T-helper 17 cell (primary cell): ENCODE data around the gene NLRP13. TPM values are rescaled to one million over a fixed set of nuclear protein-coding genes. Genes with fewer than 3 reads are reported as not detected.

ENCODE experiments used
- ATAC-seq: fragments of 150-1000 bp; cut with Tn5 transposase; 2 replicates; pipeline ENCODE4 v1.10.0; 2021; ENCODE audit warnings: mild to moderate bottlenecking, moderate library complexity
- DNase-seq, 3 donors: peaks; one replicate each; pipeline versions ENCODE4 v3.0.0 to v3.0.0-alpha.2; 2020 to 2021
- H3K9me3 ChIP-seq: one replicate; pipeline ENCODE4 v1.7.0; 2013; ENCODE audit warnings: low read length, mild to moderate bottlenecking; ENCODE audit not compliant: control insufficient read depth, poor library complexity, severe bottlenecking
- H3K27ac Mint-ChIP-seq: one replicate; pipeline ENCODE4 v1.8.0; 2022; ENCODE audit warnings: mild to moderate bottlenecking, moderate library complexity, mixed read lengths
- H3K27me3 Mint-ChIP-seq: one replicate; pipeline ENCODE4 v1.8.0; 2022; ENCODE audit warnings: mixed read lengths
- H3K36me3 Mint-ChIP-seq: one replicate; pipeline ENCODE4 v1.8.0; 2022; ENCODE audit warnings: low read depth, mixed read lengths
- H3K4me1 Mint-ChIP-seq: one replicate; pipeline ENCODE4 v1.8.0; 2022; ENCODE audit warnings: mild to moderate bottlenecking, mixed read lengths
- H3K4me3 Mint-ChIP-seq: one replicate; pipeline ENCODE4 v1.8.0; 2022; ENCODE audit warnings: mild to moderate bottlenecking, moderate library complexity, mixed read lengths
- total RNA-seq, 4 donors: library from RNA in 2 of 4; stranded (reverse) in 2 of 4; gene quantifications; one replicate each; pipeline ENCODE4 v1.2.3 and lab custom pipeline; 2022 to 2026

Gene NLRP13
- total RNA-seq, 2 donors from 2014 or later, result not detected

DNA sequence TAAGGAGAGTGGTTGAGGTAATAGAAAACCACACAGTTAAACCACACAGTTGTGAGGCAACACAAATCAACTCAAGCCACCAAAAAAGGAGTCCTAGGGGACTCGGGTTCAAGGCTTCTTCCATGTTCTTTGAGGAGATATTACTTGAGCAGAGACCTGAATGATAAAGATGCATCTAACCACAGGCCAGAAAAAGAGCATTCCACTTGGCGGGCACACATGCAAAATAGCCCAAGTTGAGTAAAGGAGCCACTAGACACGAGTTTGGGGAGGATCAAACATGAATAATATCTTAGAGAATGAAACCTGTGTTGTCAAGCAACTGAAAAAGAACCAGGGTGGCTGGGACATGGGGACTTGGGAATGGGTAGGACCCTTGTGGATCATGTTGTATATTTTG is 65.6 kb downstream of the NLRP13 start:
- H3K9me3 ChIP-seq, result no peaks in the 10 kb centered on the region
- no peak for DNase-seq
- no peaks in the 10 kb centered on the region for H3K4me1 Mint-ChIP-seq
- no peaks in the 10 kb centered on the region for H3K27me3 Mint-ChIP-seq
- H3K4me3 Mint-ChIP-seq, result no peak overlapping the region
- H3K27ac Mint-ChIP-seq, result no peak overlapping the region
- no peak for ATAC-seq
- H3K36me3 Mint-ChIP-seq, result no peaks in the 10 kb centered on the region

- no peaks in the 10 kb centered on the region for H3K4me1 Mint-ChIP-seq
- DNase-seq, result no peak
Observed at GRCh38 chr19:55858969-55859368, 73.2 kb downstream of the NLRP13 start.

DNA sequence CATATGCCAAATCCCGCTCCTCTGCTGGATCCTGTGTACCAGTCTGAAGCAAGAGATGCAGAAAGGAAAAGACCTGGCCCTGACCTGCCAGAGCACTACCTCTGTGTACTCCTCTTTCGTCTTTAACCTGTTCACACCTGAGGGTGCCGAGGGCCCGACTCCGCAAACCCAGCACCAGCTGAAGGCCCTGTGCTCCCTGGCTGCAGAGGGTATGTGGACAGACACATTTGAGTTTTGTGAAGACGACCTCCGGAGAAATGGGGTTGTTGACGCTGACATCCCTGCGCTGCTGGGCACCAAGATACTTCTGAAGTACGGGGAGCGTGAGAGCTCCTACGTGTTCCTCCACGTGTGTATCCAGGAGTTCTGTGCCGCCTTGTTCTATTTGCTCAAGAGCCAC is 73.7 kb downstream of the NLRP13 start:
- H3K9me3 ChIP-seq, result no peaks in the 10 kb centered on the region
- H3K27ac Mint-ChIP-seq, result no peak overlapping the region
- DNase-seq, result no peak
- no peaks in the 10 kb centered on the region for H3K27me3 Mint-ChIP-seq
- no peaks in the 10 kb centered on the region for H3K36me3 Mint-ChIP-seq
- no peak for ATAC-seq
- no peaks in the 10 kb centered on the region for H3K4me1 Mint-ChIP-seq
- H3K4me3 Mint-ChIP-seq, result no peak overlapping the region

More at GRCh38 chr19:55858969-55859368, 73.2 kb downstream of the NLRP13 start:
- H3K4me3 Mint-ChIP-seq, result no peak overlapping the region
- no peaks in the 10 kb centered on the region for H3K9me3 ChIP-seq
- H3K27me3 Mint-ChIP-seq, result no peaks in the 10 kb centered on the region
- no peaks in the 10 kb centered on the region for H3K36me3 Mint-ChIP-seq
- H3K27ac Mint-ChIP-seq, result no peak overlapping the region
- no peak for ATAC-seq

GRCh38 chr19:55857974-55858373 is 74.2 kb downstream of the NLRP13 start:
- no peaks in the 10 kb centered on the region for H3K4me1 Mint-ChIP-seq
- H3K27me3 Mint-ChIP-seq, result no peaks in the 10 kb centered on the region
- no peak overlapping the region for H3K27ac Mint-ChIP-seq
- DNase-seq (no peak), ATAC-seq (no peak)
- no peaks in the 10 kb centered on the region for H3K36me3 Mint-ChIP-seq
- H3K4me3 Mint-ChIP-seq, result no peak overlapping the region
- no peaks in the 10 kb centered on the region for H3K9me3 ChIP-seq

DNA sequence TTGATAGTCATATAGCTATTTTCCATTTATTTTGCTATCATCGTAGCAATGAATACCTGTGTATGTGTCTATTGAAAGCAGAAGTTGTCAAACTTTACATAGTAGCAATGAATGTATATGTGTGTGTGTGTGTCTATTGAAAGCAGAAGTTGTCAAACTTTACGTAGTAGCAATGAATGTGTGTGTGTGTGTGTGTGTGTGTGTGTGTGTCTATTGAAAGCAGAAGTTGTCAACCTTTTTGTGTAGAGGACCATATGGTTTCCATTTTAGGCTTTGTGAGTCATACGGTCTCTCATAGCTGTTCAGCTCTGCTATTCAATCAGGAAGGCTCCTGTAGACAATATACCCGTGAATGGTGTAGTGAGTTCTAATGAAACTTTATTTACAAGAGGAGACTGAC is 75.0 kb downstream of the NLRP13 start:
- Mint-ChIP-seq H3K4me3 (no peak overlapping the region), H3K27ac (no peak overlapping the region), H3K36me3 (no peaks in the 10 kb centered on the region), H3K4me1 (no peaks in the 10 kb centered on the region), H3K27me3 (no peaks in the 10 kb centered on the region)
- DNase-seq (no peak), ATAC-seq (no peak)
- H3K9me3 ChIP-seq, result no peaks in the 10 kb centered on the region

DNA sequence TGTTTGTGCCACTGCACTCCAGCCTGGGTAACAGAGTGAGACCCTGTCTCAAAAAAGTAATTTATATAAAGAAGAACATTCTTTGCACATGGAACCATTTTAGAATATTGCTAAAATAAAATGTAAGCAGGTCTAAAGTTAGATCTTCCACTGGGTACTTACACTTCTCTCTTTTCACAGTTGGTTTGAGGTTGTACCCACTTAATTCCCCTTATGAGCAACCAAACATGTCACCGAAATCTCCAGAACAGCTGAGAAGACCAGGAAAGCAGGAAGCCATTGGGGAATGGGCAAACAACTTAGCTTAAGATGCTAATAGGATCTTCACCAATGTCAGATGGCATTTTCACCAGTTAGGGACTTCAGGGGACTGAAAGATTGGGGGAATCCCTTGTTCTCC is 77.0 kb downstream of the NLRP13 start:
- ATAC-seq, result no peak
- Mint-ChIP-seq H3K4me3 (no peak overlapping the region), H3K4me1 (no peaks in the 10 kb centered on the region), H3K36me3 (no peaks in the 10 kb centered on the region), H3K27ac (no peak overlapping the region), H3K27me3 (no peaks in the 10 kb centered on the region)
- no peak for DNase-seq
- H3K9me3 ChIP-seq, result no peaks in the 10 kb centered on the region

Other genes starting within 250 kb of the NLRP13 start
- not detected for gene NLRP9, start 193.9 kb downstream of the NLRP13 start, total RNA-seq
- not detected for gene RFPL4A, start 173.2 kb downstream of the NLRP13 start, total RNA-seq
- not detected for gene RFPL4AL1, start 163.2 kb downstream of the NLRP13 start, total RNA-seq
- not detected for gene NLRP11, start 100.3 kb downstream of the NLRP13 start, total RNA-seq
- gene NLRP4, start 95.8 kb downstream of the NLRP13 start, total RNA-seq, result not detected
- gene NLRP8, start 15.5 kb upstream of the NLRP13 start, total RNA-seq, result not detected
- gene NLRP5, start 54.4 kb upstream of the NLRP13 start, total RNA-seq, result not detected
- gene ZNF787, start 189.0 kb upstream of the NLRP13 start, total RNA-seq, result 10 to 100 TPM; 17.2 to 22.2 TPM
- 10 to 100 TPM; 12.3 to 16.7 TPM for gene ZNF444, start 209.0 kb upstream of the NLRP13 start, total RNA-seq
- gene GALP, start 243.7 kb upstream of the NLRP13 start, total RNA-seq, result not detected